ENCODE data around the gene CD8A.
A peak's percentile ranks its signal among the peaks of the same experiment; 100 is the strongest.
"Not testable (repeated sequence)": the region's sequence is repeated elsewhere in the genome, so short reads cannot be mapped to it uniquely, and the experiment has no call there.

The CD8A gene

DNA sequence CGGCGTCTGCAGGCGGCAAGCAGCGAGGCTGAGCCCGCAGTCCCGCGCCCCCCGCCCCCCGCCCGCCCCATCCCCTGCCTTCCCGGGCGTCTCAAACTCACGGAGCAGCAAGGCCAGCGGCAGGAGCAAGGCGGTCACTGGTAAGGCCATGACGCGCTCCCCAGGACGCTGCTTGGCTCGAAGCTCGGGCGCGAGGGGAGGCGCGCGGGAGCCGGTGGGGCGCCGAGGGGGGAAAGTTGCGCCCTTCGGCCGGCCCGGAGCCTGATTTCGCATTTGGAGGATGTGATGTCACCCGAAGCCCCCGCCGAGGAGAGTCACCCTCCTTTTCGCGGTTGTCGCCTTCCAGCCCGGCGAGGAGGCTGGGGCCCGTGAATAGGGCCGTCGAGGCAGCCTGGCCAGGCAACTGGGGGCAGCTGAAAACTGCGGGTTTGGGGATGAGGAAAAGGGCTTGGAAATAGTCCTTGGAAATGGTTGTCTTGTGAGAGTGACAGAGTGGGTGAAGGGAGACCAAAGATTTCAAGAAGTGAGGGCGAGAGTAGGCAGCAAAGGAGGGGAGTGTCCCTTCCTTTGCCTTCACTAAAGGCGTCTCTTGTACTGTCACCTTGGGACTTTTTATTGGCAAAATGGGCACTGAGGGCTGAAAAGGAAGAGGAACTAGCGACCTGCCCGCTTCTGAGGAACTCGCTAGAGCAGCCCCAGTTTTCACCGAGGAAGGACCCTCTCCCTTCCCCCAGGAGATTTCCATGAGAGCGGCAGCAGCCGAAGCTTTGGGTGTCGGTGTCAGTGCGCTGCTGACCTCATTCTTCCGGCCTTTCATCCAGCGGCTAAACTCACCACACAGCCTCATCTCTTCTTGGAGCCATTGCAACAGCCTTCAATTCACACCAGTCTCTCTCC lies at the start of gene CD8A:
Gene CD8A (minus strand): TSS at position 238 of the 897 bp plus-strand sequence. CDS start 88 bp downstream, at position 150.
- no peak for DNase-seq

DNA sequence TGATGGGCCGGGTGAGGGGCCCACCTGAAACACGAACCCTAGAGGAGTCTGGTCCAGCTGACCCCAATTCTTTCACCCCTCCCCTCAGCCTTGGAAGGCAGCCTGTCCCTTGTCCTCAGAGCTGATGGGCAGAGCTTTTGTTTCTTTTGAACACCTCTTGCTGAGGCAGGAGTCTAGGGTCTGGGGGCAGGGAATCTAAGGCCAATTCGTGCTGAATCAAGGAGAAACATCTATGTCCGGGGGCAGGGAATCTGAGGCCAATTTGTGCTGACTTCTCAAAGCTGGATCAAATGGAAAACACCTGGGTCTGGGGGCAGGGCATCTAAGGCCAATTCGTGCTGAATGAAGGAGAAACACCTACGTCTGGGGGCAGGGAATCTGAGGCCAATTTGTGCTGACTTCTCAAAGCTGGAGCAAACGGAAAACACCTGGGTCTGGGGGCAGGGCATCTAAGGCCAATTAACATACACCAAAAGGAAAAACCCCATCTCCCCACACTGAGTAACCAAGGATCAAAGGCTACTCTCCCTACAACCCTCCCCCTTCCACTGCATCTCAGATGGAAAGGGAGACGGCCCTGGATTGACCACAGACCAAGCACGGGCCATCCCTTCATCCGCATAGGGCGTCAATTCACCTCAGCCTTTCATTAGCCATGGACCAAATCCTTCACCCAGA lies 49.3 kb upstream of the CD8A start:
- DNase-seq = not testable (repeated sequence)

DNA sequence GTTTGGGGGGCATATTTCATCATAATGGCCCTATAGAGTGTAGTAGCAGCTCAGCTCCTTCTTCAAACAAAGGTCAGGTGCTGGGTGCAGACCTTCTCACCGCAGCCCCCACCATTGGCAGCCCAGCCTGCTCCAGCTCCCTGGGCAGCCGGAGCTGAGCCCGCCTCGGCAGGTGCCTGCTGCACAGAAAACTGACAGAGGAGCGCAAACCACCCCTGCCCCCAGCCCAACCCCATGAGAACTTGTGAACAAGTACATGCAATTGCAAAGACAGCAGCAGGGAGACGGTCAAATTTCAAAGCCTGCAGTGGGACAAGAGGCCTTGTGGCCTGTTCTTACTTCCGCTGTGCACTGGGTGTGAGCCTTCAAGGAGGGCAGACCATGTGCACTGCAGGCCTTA lies 48.7 kb upstream of the CD8A start:
- DNase-seq = not testable (repeated sequence)

DNA sequence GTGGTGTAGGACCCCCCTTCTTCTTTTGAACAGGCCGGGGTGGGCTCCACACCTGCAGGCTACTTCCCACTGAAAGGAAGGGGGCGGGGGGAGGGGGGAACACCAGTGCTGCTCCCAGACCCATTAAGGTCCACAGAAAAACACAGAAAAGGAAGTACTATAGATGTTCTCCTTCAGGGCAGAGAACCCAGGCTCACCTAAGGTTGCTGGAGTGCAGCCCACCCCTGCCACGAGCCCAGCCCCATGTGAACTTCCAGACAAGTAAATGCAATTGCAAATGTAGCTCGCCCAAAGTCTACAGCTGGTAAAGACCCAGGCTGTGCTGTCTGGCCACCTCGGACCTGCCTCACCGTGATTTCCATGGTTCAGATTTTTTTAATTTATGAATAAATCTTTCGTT lies 47.0 kb upstream of the CD8A start:
- not testable (repeated sequence) for DNase-seq

DNA sequence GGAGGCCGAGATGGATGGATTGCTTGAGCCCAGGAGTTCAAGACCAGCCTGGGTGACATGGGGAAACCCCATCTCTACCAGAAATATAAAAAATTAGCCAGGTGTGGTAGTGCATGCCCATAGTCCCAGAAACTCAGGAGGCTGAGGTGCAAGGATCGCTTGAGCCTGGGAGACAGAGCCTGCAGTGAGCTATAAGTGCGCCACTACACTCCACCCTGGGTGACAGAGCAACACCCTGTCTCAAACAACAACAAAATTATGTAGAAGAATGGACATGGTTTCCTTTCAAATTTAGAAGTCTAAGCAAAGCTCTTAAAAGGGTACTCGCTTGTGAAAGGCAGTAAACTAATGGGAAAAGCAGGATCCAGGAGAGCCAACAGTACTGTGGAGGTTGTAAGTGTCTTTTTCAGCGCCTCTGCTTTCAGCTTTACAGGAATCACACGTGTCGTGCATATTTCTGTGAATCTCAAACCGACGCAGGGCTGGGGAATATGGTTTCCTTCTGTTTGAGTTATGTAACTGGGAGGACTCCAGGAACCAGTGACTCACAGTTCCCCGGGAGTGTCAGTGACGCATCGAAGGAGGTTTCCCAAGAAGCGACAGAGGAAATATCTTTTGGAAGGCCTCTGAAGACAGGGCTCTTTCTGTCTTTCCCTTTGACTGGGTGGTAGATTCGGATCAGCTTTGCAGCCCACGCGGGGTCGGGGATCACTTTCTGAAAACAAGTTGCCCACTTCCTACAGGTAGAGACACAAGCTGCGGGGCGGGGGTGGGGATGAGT lies 46.4 kb upstream of the CD8A start:
- DNase-seq = not testable (repeated sequence)

DNA sequence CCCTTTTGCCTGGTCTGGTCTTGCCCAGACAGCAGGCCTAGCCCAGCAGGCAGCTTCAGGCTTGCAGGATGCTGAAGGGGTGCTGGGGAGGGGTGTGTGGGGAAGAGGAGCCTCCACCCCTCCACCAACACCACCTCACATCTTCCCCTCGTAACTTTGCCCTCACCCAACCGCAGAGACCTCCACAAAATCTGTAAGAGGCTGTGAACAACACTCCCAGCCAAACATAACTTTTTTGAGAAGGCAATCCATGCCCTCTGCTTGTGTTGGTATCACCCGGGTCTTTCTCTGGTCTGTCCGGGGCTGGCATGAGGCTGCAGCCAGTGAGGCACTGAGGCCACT lies 44.8 kb upstream of the CD8A start:
- DNase-seq = not testable (repeated sequence)

DNA sequence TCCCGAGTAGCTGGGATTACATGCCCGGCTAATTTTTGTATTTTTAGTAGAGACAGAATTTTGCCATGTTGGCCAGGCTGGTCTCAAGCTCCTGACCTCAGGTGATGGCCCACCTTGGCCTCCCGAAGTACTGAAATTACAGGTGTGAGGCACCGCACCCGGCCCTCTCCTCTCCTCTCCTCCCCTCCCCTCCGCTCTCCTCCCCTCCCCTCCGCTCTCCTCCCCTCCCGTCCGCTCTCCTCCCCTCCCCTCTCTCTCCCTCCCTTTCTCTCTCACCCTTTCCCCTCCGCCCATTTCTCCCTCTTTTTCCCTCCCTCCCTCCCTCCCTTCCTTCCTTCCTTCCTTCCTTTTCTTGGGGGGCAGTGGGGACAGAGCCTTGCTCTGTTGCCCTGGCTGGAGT lies 42.6 kb upstream of the CD8A start:
- no peak for DNase-seq

DNA sequence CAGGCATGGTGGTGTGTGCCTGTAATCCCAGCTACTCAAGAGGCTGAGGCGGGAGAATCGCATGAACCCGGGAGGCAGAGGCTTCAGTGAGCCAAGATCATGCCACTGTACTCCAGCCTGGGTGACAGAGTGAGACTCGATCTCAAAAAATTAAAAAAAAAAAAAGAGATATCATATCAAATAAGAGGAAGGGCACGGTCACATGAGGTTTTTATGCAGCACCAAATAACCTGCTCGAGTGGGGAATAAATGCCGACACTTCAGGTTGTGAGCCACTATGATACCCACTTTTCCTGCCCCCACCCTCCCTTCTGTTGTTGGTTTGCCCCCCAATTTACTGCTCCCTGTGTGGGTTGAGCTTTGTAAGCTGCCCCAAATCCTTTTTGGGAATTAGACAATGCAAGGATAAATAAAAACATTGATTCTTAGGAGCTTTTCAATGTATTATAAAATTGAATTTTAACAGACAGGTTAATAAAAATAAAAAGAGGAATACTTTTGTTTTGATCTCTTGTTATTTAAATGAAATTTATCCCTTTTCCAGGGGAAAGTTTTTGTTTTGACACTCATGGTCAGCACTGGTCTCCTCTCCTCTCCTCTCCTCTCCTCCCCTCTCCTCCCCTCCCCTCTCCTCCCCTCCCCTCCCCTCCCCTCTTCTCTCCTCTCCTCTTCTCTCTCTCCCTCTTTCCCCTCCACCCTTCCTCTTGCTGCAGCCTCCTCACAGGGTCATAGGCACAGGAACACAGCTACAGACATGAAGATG lies 41.8 kb upstream of the CD8A start:
- no peak for DNase-seq

DNA sequence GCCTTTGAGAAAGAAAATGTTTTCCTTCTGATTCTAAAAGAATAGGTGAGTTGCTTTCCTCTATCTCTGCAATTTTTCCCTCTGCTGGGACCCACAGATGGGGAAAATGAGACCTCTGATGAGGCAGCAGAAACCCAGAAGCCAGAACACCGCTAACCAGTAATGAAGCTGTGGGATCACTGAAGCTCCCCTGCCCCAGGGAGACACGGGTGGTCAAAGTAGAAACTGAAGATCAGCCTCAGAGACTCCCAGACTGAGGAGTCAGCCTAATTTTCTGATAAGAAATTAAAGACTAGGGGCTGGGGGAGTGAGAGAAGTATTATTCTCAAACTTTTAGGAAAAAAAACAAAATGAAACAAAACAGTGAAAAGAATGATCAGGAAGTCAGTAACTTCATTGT lies 40.8 kb upstream of the CD8A start:
- no peak for DNase-seq

DNA sequence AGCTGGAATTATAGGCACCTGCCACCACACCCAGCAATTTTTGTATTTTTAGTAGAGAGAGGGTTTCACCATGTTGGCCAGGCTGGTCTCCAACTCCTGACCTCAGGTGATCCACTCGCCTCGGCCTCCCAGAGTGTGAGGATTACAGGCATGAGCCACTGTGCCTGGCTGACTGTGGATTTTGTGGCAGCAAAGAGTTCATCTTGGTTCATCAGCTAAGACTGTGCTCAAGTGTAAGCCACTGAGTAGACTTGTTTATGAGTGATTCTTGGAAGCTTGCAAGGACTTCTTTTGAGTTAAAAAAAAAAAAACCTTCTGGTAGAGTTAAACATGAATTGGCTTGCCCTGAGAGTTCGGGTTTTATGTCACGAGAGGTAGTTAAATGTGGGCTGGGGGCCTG lies 36.2 kb upstream of the CD8A start:
- no peak for DNase-seq

DNA sequence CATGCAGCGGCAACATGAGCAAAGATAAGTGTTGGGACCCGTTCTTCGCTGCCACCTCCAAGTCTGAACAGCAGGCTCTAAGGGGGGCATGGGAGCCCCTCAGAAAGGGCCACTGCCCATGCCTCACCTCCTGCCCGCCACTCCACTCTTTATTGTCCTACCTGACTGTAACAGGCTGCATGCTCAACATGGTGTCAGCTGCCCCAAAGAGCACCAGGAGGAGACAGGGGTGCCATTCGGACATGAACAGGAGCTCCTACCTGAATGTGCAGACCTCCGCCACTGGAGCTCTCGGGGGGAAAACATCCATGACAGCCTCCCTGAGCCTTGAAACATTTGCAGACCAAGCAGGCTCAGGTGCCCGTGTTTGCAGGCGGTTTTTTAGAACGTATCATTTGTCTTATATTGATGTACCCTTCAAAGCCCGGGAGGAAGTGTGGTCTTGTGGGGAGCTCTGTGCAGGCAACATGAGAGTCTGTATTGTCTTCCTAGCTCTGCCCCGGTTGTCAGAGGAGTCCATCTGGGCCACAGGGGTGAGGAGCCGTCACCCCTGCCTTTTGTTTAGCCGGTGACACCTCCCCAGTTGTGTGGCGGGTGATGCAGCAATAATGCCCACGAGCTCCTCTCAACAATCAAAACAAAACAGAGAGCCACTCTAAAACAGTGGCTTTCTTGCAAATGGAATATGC lies 35.1 kb upstream of the CD8A start:
- no peak for DNase-seq

DNA sequence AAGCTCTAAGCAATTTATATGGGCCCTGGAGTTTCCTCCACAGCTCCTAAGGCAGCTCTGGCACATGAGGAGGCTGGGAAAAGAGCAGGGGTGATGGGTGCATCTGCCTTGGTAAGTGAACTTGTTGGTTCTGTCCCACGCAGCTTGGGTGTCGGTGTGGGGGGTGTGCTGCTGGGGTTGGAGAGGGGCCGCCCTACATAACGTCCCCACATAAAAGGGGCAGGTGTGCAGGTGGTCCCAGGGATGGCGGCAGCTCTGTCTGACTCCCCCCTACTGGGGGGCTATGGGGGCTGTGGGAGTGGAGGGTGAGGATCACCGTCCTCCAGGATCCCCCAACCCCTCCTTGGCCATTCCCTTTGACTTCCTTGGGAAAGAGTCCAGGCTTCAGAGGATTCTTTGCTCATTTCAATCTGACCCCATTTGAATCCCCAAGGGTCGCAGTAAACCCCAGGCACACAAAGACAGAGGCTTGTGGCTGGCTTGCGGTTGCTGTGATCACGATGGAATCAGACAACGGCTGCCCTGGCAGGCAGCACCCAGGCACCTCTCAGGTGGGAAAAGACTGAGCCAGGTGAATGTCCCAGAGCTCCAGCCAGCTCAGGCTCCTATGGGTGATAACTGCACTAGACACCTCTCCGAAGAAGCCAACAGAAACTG lies 34.5 kb upstream of the CD8A start:
- DNase-seq = no peak

DNA sequence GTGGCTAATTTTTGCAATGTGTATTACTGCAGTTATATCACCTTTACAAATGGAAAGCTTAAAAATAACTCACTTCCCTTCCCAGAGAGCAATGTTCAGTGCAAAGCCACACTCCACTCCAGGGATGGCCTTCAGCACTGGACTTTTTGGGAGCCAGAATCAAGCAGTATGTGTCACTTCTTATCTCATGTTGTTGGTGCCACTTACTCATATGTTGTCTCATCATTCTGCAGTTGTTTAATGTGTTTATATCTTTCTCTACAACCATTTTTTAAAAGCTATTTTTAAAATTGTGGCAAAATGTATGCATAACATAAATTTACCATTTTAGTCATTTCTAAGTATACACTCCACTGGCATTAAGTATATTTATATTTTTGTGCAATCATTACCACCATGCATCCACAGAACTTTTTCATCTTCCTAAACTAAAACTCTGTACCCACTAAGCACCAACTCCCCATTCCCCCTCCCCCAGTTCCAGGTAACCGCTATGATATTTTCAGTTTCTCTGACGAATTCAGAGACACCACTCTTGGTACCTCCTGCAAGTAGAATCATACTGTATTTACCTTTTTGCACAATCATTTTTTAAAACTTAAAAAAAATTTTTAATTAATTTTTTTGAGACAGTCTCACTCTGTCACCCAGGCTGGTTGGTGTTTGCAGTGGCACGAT lies 32.1 kb upstream of the CD8A start:
- DNase-seq = no peak

DNA sequence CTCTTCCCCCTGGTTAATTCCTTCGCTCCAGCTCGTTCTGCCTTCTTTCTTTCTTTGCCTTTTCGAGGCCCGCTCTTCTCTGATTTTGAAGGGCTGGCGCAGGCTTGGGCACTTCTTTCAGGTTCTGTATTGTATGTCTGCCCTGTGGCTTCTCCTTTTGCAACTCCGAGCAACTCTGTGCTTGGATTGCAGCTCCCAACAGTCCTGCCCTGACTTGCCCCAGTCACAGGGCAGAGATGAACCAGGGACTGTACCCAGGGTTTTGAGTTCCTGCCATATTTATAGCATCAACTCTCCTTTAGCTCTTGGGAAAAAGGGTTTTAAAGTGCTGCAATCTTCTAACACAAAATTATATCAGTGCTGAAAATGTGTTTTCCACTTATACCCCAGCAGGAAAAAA lies 31.1 kb upstream of the CD8A start:
- no peak for DNase-seq

DNA sequence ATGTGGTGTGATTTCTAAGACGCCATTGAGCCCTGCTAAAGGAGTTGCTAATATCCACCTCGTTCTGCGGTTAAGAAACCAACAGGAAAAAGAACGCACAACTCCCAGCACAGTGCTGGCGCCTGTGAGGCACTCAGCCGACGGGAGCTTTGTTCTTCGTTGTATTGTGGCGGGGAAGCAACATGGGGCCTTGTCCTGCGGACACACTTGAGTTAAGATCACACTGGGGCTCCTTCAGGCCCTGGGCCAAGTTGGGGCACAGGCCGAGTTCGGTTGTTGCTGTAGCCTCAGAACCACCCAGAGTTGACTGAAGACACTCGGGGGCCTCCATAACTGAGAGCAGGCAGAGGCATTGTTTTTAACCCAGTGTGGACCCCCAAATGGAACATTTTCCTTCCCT lies 30.6 kb upstream of the CD8A start:
- DNase-seq = peak; percentile 32

DNA sequence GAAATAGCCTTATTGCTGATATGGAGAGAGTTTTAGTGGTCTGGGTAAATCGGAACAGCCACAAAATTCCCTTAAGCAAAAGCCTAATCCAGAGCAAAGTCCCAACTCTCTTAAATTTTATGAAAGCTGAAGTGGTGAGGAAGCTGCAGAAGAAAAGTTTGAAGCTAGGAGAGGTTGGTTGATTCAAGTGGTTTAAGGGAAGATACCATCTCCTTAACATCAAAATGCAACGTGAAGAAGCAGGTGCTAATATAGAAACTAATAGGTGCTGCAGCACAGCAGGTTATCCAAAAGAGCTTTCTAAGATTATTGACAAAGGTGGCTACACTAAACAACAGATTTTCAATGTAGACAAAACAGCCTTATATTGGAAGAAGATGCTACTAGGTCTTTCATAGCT lies 28.2 kb upstream of the CD8A start:
- DNase-seq = no peak

DNA sequence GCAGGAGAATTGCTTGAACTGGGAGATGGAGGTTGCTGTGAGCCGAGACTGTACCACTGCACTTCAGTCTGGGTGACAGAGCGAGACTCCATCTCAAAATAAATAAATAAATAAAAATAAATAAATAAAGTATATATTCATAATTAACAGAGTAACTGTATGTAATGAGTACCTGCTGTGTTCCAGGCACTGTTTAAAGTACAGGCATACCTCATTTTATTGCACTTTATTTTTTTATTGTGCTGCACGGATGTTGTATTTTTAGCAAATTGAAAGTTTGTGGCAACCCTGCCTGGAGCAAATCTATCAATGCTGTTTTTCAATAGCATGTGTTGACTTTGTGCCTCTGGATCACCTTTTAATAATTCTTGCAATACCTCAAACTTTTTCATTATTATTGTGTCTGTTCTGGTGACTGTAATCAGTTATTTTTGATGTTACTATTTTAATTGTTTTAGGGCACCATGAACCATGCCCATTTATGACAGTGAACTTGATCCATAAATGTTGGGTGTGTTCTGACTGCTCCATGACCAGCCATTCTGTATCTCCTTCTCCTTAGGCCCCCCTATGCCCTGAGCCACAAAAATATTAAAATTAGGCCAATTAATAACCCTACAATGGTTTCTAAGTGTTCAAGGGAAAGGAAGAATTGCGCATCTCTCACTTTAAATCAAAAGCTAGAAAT lies 27.5 kb upstream of the CD8A start:
- DNase-seq = no peak

DNA sequence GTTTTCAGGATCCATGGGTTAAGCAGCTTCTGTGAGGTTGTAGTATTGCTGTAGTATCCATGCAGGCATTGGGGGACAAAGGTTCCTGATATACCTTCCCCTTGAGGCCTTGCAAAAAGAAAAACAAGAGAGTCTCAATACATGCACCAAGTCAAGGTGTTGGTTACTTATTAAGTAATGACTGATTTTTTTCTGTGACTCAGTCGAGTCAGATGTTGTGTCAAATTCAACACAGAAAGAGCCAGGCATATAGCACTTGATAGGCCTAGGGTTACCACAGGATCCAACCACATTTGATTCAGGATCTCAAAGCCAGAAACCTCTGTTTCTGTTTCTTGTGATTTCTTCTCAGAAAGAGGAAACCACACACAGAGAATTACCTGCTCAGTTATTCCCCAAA lies 24.9 kb upstream of the CD8A start:
- no peak for DNase-seq

DNA sequence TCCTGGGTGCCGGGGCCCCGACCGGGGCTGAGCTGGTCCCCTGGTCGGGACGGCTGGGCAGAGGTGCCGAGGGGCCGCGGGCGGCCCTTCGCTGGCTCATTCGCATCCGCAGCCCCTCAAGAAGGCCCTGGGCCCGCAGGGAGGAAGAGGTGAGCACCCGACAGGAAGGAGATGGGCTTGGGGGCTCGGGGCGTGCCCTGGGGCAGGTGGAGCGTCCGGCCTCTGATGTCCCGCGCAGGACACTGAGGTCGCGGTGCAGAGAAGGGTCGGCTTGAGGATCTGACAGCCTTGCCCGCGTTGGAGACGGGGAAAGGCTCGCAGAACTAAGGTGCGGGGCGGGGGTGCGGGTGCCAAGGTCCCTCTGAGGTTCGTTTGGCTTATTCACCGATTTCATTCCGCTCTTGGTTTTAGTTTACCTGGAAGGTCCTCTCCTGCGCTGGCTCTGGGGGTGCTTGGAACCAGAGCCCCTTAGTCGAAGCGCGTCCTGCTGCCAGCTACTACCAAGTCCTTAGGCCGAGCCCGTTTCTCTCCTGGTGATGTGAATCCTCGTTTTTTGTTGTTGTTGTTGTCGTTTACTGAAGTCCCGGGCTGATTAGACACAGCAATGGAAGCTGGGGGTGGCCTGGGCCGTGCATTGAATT lies 18.9 kb upstream of the CD8A start:
- DNase-seq = no peak

Measured in DMS79 (cell line).